Activated naive CD4-positive, alpha-beta T cell treated with anti-CD3 and anti-CD28 coated beads, Interleukin-2, amount 50 U/mL, for 24 hours (primary cell): Measurements from ENCODE around the gene RBKS.

Source experiments
- H3K27ac Mint-ChIP-seq: one replicate; pipeline ENCODE4 v1.8.0; 2021; ENCODE audit warnings: mild to moderate bottlenecking, mixed read lengths
- H3K27me3 Mint-ChIP-seq: one replicate; pipeline ENCODE4 v1.8.0; 2021; ENCODE audit warnings: mixed read lengths
- H3K36me3 Mint-ChIP-seq: one replicate; pipeline ENCODE4 v1.8.0; 2021; ENCODE audit warnings: mixed read lengths
- H3K4me1 Mint-ChIP-seq: one replicate; pipeline ENCODE4 v1.8.0; 2021; ENCODE audit warnings: mixed read lengths
- H3K4me3 Mint-ChIP-seq: one replicate; pipeline ENCODE4 v1.8.0; 2021; ENCODE audit warnings: mild to moderate bottlenecking, mixed read lengths
- H3K9me3 Mint-ChIP-seq: one replicate; pipeline ENCODE4 v1.8.0; 2021; ENCODE audit warnings: mixed read lengths

The RBKS gene

GRCh38 chr2:27838502-27838901, 51.7 kb downstream of the RBKS start:
- no peaks in the 10 kb centered on the region for H3K36me3 Mint-ChIP-seq
- H3K27me3 Mint-ChIP-seq = no peaks in the 10 kb centered on the region
- H3K4me1 Mint-ChIP-seq = no peaks in the 10 kb centered on the region
- no peaks in the 10 kb centered on the region for H3K9me3 Mint-ChIP-seq
- no peak overlapping the region for H3K27ac Mint-ChIP-seq
- no peak overlapping the region for H3K4me3 Mint-ChIP-seq

GRCh38 chr2:27833931-27834330, 56.3 kb downstream of the RBKS start:
- Mint-ChIP-seq H3K36me3 (peaks cover 16% of the 10 kb centered on the region), H3K27me3 (no peaks in the 10 kb centered on the region)

DNA sequence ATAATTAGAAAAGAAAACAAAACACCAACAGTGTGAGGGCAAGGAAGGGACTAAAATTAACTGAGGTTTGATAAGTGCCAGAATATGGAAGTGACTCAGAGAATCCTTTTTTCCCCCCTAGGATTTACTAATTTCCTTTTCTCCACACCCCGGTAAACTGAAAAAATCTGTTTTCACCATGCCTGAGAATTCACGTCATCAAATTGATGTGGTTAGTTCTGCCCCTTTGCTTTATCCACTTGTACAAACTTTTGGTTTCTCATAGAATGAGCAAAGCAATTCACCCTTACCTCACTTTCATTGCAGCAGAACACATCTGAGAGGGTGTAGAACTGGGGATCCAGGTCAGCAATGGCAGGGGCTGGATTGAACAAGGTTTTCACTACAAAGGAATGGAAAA, 57.8 kb downstream of the RBKS start:
- no peak overlapping the region for H3K4me3 Mint-ChIP-seq
- H3K4me1 Mint-ChIP-seq = no peaks in the 10 kb centered on the region
- peaks cover 16% of the 10 kb centered on the region for H3K36me3 Mint-ChIP-seq
- H3K27me3 Mint-ChIP-seq = no peaks in the 10 kb centered on the region
- no peaks in the 10 kb centered on the region for H3K9me3 Mint-ChIP-seq
- H3K27ac Mint-ChIP-seq = no peak overlapping the region

More at GRCh38 chr2:27833931-27834330, 56.3 kb downstream of the RBKS start:
- Mint-ChIP-seq H3K27ac (no peak overlapping the region), H3K4me3 (no peak overlapping the region), H3K9me3 (no peaks in the 10 kb centered on the region), H3K4me1 (no peaks in the 10 kb centered on the region)

DNA sequence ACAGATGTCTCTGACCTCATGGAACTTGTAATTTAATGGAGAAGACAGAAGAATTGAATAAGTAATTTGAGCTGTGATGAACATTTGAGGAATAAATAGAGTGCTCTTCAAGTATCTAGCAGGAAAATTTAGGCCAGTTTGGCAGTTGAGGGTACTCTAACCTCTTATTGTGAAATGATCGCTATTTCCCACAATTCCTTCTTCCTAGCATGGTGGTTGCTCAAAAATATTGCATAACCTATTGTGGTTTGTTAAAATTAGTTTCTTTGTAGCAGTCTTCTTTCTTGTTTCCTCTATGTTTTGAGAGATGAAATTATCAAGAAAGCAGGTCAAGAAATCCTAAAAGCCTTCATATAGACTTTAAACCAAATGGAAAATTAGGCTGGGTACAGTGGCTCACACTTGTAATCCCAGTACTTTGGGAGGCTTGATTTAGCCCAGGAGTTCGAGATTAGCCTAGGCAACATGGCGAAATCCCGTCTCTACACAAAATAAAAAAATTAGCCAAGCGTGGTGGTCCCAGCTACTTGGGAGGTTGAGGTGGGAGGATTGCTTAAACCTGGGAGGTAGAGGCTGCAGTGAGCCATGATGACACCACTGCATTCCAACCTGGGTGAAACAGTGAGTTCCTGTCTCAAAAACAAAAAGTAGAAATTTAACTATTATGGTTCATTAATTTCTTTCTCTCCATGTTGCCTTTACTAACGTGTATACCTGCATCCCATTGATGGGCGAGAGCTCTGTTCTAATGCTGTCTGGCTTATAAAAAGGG, 58.7 kb downstream of the RBKS start:
- Mint-ChIP-seq H3K36me3 (peaks cover 16% of the 10 kb centered on the region), H3K9me3 (no peaks in the 10 kb centered on the region), H3K27ac (no peak overlapping the region), H3K4me1 (no peaks in the 10 kb centered on the region), H3K4me3 (no peak overlapping the region), H3K27me3 (no peaks in the 10 kb centered on the region)

DNA sequence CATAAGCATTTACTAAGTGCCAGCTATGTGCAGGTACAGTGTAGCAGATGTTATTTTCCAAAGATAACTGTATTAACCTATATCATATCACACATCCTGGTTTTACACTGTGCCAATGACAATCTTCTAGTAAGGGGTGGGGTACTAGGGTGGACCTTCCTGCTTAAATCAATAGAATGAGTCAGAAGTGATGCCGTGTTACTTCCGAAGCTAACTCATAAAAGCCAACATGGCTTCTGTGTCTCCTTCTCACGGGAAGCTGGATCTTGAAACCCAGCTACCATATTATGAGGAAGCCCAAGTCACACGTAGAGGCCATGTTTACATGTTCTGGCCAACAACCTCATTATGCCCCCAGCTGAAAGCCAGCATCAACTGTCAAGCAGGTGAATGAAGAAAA, 59.5 kb downstream of the RBKS start:
- Mint-ChIP-seq H3K9me3 (no peaks in the 10 kb centered on the region), H3K27ac (no peak overlapping the region), H3K4me1 (no peaks in the 10 kb centered on the region), H3K36me3 (peaks cover 16% of the 10 kb centered on the region), H3K27me3 (no peaks in the 10 kb centered on the region), H3K4me3 (no peak overlapping the region)

DNA sequence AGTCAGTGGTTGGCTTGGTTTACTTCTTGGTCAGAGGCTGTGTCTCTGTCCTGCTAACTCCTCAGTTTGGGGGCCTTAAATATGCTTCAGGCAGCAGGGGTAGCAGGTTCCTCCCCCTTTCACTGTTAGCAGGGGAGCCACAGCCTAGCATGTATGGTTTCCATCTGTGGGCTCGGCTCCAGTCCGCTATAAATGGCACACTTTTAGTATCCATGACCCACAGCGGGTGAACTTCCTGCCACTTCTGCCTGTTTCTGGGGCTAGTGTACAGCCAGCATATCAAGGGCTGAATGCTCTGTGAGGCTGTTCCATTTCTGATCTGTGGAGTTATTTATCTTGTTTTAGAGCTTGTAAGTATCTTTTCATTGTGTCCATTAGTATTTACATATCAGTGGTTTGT, 60.4 kb downstream of the RBKS start:
- Mint-ChIP-seq H3K4me3 (no peak overlapping the region), H3K9me3 (no peaks in the 10 kb centered on the region), H3K27ac (no peak overlapping the region), H3K4me1 (no peaks in the 10 kb centered on the region), H3K27me3 (no peaks in the 10 kb centered on the region), H3K36me3 (peaks cover 19% of the 10 kb centered on the region)

GRCh38 chr2:27828305-27828704, 61.9 kb downstream of the RBKS start:
- peaks cover 7% of the 10 kb centered on the region for H3K9me3 Mint-ChIP-seq
- no peak overlapping the region for H3K27ac Mint-ChIP-seq
- H3K27me3 Mint-ChIP-seq = no peaks in the 10 kb centered on the region
- no peaks in the 10 kb centered on the region for H3K4me1 Mint-ChIP-seq
- H3K36me3 Mint-ChIP-seq = peaks cover 24% of the 10 kb centered on the region
- H3K4me3 Mint-ChIP-seq = no peak overlapping the region

GRCh38 chr2:27824401-27824800, 65.8 kb downstream of the RBKS start:
- H3K27me3 Mint-ChIP-seq = no peaks in the 10 kb centered on the region
- peaks cover 7% of the 10 kb centered on the region for H3K9me3 Mint-ChIP-seq
- peaks cover 11% of the 10 kb centered on the region for H3K36me3 Mint-ChIP-seq
- H3K4me3 Mint-ChIP-seq = no peak overlapping the region
- no peak overlapping the region for H3K27ac Mint-ChIP-seq
- H3K4me1 Mint-ChIP-seq = no peaks in the 10 kb centered on the region

GRCh38 chr2:27823569-27823968, 66.6 kb downstream of the RBKS start:
- Mint-ChIP-seq H3K4me1 (no peaks in the 10 kb centered on the region), H3K9me3 (peaks cover 7% of the 10 kb centered on the region), H3K36me3 (peaks cover 11% of the 10 kb centered on the region), H3K4me3 (no peak overlapping the region), H3K27me3 (no peaks in the 10 kb centered on the region), H3K27ac (no peak overlapping the region)

- no peaks in the 10 kb centered on the region for H3K4me1 Mint-ChIP-seq
- no peak overlapping the region for H3K27ac Mint-ChIP-seq
- H3K9me3 Mint-ChIP-seq = peaks cover 7% of the 10 kb centered on the region
- no peaks in the 10 kb centered on the region for H3K27me3 Mint-ChIP-seq
- H3K36me3 Mint-ChIP-seq = peaks cover 11% of the 10 kb centered on the region
- no peak overlapping the region for H3K4me3 Mint-ChIP-seq
Measured at GRCh38 chr2:27823135-27823534, 67.1 kb downstream of the RBKS start.

DNA sequence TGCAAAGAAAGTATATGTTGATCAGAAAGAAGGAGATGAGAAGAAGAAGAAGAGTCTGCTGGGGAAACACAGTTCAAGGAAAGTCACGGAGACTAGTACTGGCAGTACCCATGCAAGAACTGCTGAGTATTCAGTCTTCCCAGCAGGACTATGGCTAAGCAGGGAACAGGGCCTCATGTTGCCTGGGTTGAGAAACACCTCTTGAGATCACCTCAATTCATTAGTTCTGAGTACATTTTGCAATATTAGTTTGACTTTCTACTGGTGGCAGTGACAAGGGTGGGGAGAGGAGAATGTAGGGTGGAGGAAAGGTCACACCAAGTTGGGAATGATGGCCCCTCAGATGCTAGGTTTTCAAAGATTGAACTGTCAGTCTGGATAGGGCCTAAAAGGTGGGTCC, 68.1 kb downstream of the RBKS start:
- Mint-ChIP-seq H3K27ac (no peak overlapping the region), H3K9me3 (peaks cover 7% of the 10 kb centered on the region), H3K27me3 (no peaks in the 10 kb centered on the region), H3K4me1 (no peaks in the 10 kb centered on the region), H3K36me3 (peaks cover 11% of the 10 kb centered on the region), H3K4me3 (no peak overlapping the region)

GRCh38 chr2:27815860-27816438, 74.2 kb downstream of the RBKS start:
- Mint-ChIP-seq H3K4me3 (no peak overlapping the region), H3K27me3 (no peaks in the 10 kb centered on the region), H3K4me1 (no peaks in the 10 kb centered on the region), H3K9me3 (no peaks in the 10 kb centered on the region), H3K27ac (no peak overlapping the region), H3K36me3 (peaks cover 4% of the 10 kb centered on the region)

DNA sequence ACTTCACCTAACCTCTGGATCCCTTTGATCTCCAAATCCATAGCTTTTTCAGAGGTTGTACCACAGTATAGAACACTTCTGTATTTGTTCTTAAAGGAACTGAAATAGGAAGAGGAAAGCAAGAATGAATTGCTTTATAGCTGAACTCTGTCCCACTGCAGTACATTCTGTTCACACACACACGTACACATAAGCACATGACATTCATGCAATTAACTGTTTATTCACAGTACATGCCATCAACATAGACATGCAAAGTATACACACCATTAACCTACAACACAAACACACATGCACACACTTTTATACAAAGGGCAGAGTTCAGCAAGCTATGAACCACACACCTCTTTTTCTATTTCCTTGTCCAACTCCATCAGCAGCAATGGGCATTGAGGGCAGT, 75.4 kb downstream of the RBKS start:
- Mint-ChIP-seq H3K36me3 (peaks cover 2% of the 10 kb centered on the region), H3K27ac (no peak overlapping the region), H3K4me3 (no peak overlapping the region), H3K4me1 (no peaks in the 10 kb centered on the region), H3K27me3 (no peaks in the 10 kb centered on the region), H3K9me3 (no peaks in the 10 kb centered on the region)

DNA sequence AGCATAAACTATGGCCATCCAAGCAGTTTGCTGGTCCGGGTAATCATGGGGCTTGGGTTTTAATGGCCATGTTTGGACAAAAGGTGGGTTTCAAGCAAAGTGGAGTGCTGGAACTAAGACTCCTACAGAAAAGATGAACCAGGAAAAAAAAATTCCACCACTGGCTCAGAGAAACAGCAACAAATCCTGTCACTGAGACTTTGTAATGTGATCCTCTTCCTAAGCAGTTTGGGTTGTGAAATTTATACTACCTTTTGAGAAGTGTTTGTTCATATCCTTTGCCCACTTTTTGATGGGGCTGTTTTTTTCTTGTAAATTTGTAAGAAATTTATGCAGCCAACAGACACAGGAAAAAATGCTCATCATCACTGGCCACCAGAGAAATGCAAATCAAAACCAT, 78.4 kb downstream of the RBKS start:
- Mint-ChIP-seq H3K9me3 (no peaks in the 10 kb centered on the region), H3K4me3 (no peak overlapping the region), H3K36me3 (peaks cover 2% of the 10 kb centered on the region), H3K27ac (no peak overlapping the region), H3K4me1 (no peaks in the 10 kb centered on the region), H3K27me3 (no peaks in the 10 kb centered on the region)

- Mint-ChIP-seq H3K27ac (no peak overlapping the region), H3K27me3 (no peaks in the 10 kb centered on the region), H3K9me3 (no peaks in the 10 kb centered on the region), H3K36me3 (peaks cover 2% of the 10 kb centered on the region), H3K4me1 (no peaks in the 10 kb centered on the region), H3K4me3 (no peak overlapping the region)
Measured at GRCh38 chr2:27810455-27810854, 79.7 kb downstream of the RBKS start.

GRCh38 chr2:27809761-27810241, 80.4 kb downstream of the RBKS start:
- H3K4me3 Mint-ChIP-seq = no peak overlapping the region
- no peaks in the 10 kb centered on the region for H3K9me3 Mint-ChIP-seq
- no peak overlapping the region for H3K27ac Mint-ChIP-seq
- H3K4me1 Mint-ChIP-seq = no peaks in the 10 kb centered on the region
- H3K36me3 Mint-ChIP-seq = peaks cover 2% of the 10 kb centered on the region
- no peaks in the 10 kb centered on the region for H3K27me3 Mint-ChIP-seq
